ENCODE measurements around the gene PNISR.

Gene PNISR

GRCh38 chr6:99416892-99417767, 8.0 kb downstream of the PNISR start (continued):
- TF ChIP-seq CREB5 (CRISPR knock-in tag; IDR thresholded peaks at IDR 0.05; ENCODE audit: low read depth) (no peak), CSDC2 (CRISPR knock-in tag; IDR thresholded peaks at IDR 0.05) (no peak)

- TF ChIP-seq TSHZ2 (CRISPR knock-in tag; IDR thresholded peaks at IDR 0.05) (no peak), ISL1 (CRISPR knock-in tag; IDR thresholded peaks at IDR 0.05) (no peak), SNAI2 (CRISPR knock-in tag; IDR thresholded peaks at IDR 0.05) (no peak), ESRRG (CRISPR knock-in tag; IDR thresholded peaks at IDR 0.05) (no peak), POU6F1 (CRISPR knock-in tag; IDR thresholded peaks at IDR 0.05; ENCODE audit: borderline replicate concordance, low read depth) (no peak), ZNF565 (CRISPR knock-in tag; conservative IDR thresholded peaks at IDR 0.05; ENCODE audit: low read depth) (no peak), PATZ1 (CRISPR knock-in tag; IDR thresholded peaks at IDR 0.05; ENCODE audit: borderline replicate concordance) (no peak), BACH2 (CRISPR knock-in tag; IDR thresholded peaks at IDR 0.05; ENCODE audit: borderline replicate concordance) (no peak), ZNF8 (CRISPR knock-in tag; IDR thresholded peaks at IDR 0.05) (no peak), ZFP3 (CRISPR knock-in tag; IDR thresholded peaks at IDR 0.05) (no peak), TCF4 (CRISPR knock-in tag; IDR thresholded peaks at IDR 0.05; ENCODE audit: borderline replicate concordance) (no peak), ZC3H10 (CRISPR knock-in tag; IDR thresholded peaks at IDR 0.05) (no peak), ARNTL (CRISPR knock-in tag; IDR thresholded peaks at IDR 0.05; ENCODE audit: borderline replicate concordance, low read depth) (no peak), ZFP30 (CRISPR knock-in tag; IDR thresholded peaks at IDR 0.05) (no peak), CSRNP3 (CRISPR knock-in tag; IDR thresholded peaks at IDR 0.05) (no peak), GLIS3 (CRISPR knock-in tag; IDR thresholded peaks at IDR 0.05) (no peak)
- ATAC-seq, result no peak
Measured at GRCh38 chr6:99416226-99416625, 8.9 kb downstream of the PNISR start.

GRCh38 chr6:99415446-99415845, 9.7 kb downstream of the PNISR start:
- ATAC-seq, result no peak
- TF ChIP-seq PATZ1 (CRISPR knock-in tag; IDR thresholded peaks at IDR 0.05; ENCODE audit: borderline replicate concordance) (no peak), ZNF565 (CRISPR knock-in tag; conservative IDR thresholded peaks at IDR 0.05; ENCODE audit: low read depth) (no peak), BACH2 (CRISPR knock-in tag; IDR thresholded peaks at IDR 0.05; ENCODE audit: borderline replicate concordance) (no peak), TSHZ2 (CRISPR knock-in tag; IDR thresholded peaks at IDR 0.05) (no peak), ESRRG (CRISPR knock-in tag; IDR thresholded peaks at IDR 0.05) (no peak), TOX (CRISPR knock-in tag; IDR thresholded peaks at IDR 0.05; ENCODE audit: borderline replicate concordance) (no peak), CSRNP3 (CRISPR knock-in tag; IDR thresholded peaks at IDR 0.05) (no peak), ZNF70 (CRISPR knock-in tag; IDR thresholded peaks at IDR 0.05) (no peak), ISL1 (CRISPR knock-in tag; IDR thresholded peaks at IDR 0.05) (no peak), RARB (CRISPR knock-in tag; IDR thresholded peaks at IDR 0.05) (no peak)
